T-helper 2 cell treated with Interferon-gamma antibody and Interleukin-4, amounts not matched to agents 5 μg/mL and 100 μg/mL, for 36 hours (primary cell): ENCODE results near the gene ABCD1.
"Not testable (repeated sequence)": the region's sequence is repeated elsewhere in the genome, so short reads cannot be mapped to it uniquely, and the experiment has no call there.

Experiments
- DNase-seq: peaks from one replicate; pipeline ENCODE4 v3.0.0; 2021; ENCODE audit warnings: low spot score
- H3K27ac Mint-ChIP-seq: one replicate; pipeline ENCODE4 v1.8.0; 2021; ENCODE audit warnings: mild to moderate bottlenecking, mixed read lengths
- H3K27me3 Mint-ChIP-seq: one replicate; pipeline ENCODE4 v1.8.0; 2021; ENCODE audit warnings: low read depth, mixed read lengths
- H3K36me3 Mint-ChIP-seq: one replicate; pipeline ENCODE4 v1.8.0; 2021; ENCODE audit warnings: low read depth, mixed read lengths
- H3K4me1 Mint-ChIP-seq: one replicate; pipeline ENCODE4 v1.8.0; 2021; ENCODE audit warnings: low read depth, mixed read lengths
- H3K4me3 Mint-ChIP-seq: one replicate; pipeline ENCODE4 v1.8.0; 2022; ENCODE audit warnings: mild to moderate bottlenecking, moderate library complexity, mixed read lengths
- H3K9me3 Mint-ChIP-seq: one replicate; pipeline ENCODE4 v1.8.0; 2021; ENCODE audit warnings: mixed read lengths

ABCD1 gene

DNA sequence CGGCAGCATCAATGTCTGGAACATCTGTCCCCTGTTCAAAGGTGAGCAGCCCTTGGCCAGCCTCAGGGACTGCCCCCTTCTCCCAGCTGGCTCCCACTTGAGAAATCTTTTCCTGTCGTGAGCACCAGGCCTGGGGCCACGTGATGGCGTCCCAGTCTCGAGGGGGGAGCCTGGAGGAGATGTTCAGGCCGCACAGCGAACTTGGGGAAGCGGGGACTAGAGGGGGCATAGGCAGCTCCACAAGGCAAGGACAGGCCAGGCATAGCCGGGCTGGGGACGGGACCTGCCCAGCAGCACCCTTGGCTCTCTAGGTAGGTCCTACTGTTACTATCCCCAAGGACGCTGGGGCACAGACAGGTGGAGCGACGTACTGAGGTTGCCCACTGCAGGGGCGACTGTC is 34.2 kb upstream of the ABCD1 start:
- Mint-ChIP-seq H3K27ac (no peak overlapping the region), H3K4me3 (no peak overlapping the region)

DNA sequence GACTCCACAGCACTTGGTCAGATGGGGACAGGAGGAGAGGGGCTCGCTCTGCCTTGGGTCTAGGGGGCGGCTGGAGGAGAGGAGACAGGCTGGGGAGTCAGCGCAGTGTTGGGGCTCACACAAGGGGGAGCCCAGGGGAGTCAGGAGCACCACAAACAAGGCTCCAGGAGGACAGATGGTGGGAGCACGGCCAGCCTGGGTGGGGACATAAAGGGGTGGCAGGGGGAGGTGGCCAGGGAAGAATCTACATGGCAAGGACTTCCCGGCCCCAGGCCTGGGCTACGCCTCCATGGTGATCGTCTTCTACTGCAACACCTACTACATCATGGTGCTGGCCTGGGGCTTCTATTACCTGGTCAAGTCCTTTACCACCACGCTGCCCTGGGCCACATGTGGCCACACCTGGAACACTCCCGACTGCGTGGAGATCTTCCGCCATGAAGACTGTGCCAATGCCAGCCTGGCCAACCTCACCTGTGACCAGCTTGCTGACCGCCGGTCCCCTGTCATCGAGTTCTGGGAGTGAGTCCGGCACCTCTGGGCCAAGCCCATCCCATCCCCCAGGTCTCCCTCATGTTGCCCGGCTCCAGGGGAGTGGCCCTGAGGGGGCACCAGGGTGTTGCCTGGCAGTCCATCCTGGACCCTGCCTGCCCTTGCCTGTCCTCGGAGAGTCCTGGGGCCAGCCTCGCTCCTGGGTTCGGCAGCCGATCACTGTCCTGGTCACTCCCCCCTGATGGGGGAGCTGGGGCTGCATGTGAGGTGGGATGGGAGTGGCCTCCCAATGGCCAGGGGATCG is 33.4 kb upstream of the ABCD1 start:
- not testable (repeated sequence) for H3K4me3 Mint-ChIP-seq, H3K27me3 Mint-ChIP-seq, H3K4me1 Mint-ChIP-seq

More for the DNA sequence above, 34.2 kb upstream of the ABCD1 start:
- DNase-seq: no peak
- peaks cover 11% of the 10 kb centered on the region for H3K27me3 Mint-ChIP-seq
- H3K9me3 Mint-ChIP-seq: no peaks in the 10 kb centered on the region
- H3K36me3 Mint-ChIP-seq: no peaks in the 10 kb centered on the region
- no peaks in the 10 kb centered on the region for H3K4me1 Mint-ChIP-seq

DNA sequence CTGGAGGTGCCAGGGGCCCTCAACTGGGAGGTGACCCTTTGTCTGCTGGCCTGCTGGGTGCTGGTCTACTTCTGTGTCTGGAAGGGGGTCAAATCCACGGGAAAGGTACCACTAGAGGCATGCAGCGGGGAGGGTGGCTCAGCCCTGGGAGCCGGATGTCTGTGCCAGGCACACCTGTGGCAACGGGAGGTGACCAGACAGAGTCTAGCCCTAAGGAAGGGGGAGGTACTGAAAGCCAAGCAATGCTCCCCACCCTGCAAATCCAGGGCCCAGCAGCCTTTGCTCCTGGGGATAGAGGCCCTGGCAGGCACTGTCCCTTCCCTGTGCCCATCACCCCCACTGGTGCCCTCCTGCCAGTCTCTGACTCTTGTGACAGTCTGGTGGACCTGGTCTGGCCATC is 32.7 kb upstream of the ABCD1 start:
- DNase-seq: no peak
- H3K27me3 Mint-ChIP-seq: peaks cover 3% of the 10 kb centered on the region
- H3K4me1 Mint-ChIP-seq: no peaks in the 10 kb centered on the region
- H3K27ac Mint-ChIP-seq: no peak overlapping the region
- no peaks in the 10 kb centered on the region for H3K9me3 Mint-ChIP-seq
- H3K4me3 Mint-ChIP-seq: no peak overlapping the region
- H3K36me3 Mint-ChIP-seq: no peaks in the 10 kb centered on the region

More for the DNA sequence above, 33.4 kb upstream of the ABCD1 start:
- not testable (repeated sequence) for H3K9me3 Mint-ChIP-seq, H3K36me3 Mint-ChIP-seq, H3K27ac Mint-ChIP-seq, DNase-seq

DNA sequence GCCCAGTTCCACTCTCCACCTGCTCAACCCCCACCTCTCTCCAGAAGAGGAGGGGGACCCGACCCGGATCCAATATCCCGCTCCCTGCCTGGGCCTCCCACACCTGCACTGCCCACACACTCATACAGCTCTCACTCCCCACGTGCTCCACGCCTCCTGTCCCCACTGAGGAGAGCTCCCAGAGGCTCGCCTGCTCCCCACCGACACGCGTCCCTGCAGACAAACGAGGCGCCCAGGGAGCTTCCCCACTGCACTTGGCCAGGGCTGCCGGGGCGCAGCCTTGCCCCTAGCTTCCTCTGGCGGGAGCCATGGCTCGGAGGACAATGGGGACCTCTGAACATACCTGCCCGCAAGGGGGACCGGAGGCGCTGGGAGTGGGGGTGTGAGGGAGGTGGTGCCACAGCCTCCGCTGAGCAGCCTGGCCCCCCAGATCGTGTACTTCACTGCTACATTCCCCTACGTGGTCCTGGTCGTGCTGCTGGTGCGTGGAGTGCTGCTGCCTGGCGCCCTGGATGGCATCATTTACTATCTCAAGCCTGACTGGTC is 32.0 kb upstream of the ABCD1 start:
- peaks cover 3% of the 10 kb centered on the region for H3K36me3 Mint-ChIP-seq
- no peaks in the 10 kb centered on the region for H3K4me1 Mint-ChIP-seq
- H3K9me3 Mint-ChIP-seq: no peaks in the 10 kb centered on the region
- no peak overlapping the region for H3K4me3 Mint-ChIP-seq
- DNase-seq: no peak
- no peak overlapping the region for H3K27ac Mint-ChIP-seq
- peaks cover 3% of the 10 kb centered on the region for H3K27me3 Mint-ChIP-seq

DNA sequence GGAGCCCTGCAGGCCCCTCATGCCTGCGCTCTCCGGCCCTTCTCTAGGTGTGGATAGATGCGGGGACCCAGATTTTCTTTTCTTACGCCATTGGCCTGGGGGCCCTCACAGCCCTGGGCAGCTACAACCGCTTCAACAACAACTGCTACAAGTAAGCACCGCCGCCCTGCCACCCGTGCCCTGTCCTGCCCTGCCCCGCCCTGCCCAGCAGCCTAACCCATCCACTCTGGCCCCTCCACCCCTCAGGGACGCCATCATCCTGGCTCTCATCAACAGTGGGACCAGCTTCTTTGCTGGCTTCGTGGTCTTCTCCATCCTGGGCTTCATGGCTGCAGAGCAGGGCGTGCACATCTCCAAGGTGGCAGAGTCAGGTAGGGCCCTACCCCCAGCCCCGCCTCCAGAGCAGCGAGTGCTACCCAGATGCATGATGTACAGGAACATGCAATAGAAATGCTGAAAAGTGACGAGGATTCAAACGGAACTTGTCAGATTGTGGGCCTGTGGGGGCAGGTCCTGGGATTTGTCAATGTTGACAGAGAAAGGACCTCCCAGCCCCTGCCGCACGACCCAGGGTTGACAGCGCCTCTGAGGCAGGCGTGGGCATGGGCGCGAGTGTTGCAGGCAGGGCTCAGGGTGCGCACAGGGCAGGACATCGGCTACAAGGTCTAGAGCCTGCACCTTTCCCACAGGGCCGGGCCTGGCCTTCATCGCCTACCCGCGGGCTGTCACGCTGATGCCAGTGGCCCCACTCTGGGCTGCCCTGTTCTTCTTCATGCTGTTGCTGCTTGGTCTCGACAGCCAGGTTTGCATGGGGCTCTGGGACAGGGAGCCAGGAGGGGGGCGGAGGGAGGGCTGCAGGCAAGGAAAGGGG is 31.2 kb upstream of the ABCD1 start:
- peaks cover 3% of the 10 kb centered on the region for H3K36me3 Mint-ChIP-seq
- no peak for DNase-seq
- no peak overlapping the region for H3K27ac Mint-ChIP-seq
- no peak overlapping the region for H3K4me3 Mint-ChIP-seq
- H3K9me3 Mint-ChIP-seq: no peaks in the 10 kb centered on the region
- no peaks in the 10 kb centered on the region for H3K4me1 Mint-ChIP-seq
- H3K27me3 Mint-ChIP-seq: peaks cover 3% of the 10 kb centered on the region

DNA sequence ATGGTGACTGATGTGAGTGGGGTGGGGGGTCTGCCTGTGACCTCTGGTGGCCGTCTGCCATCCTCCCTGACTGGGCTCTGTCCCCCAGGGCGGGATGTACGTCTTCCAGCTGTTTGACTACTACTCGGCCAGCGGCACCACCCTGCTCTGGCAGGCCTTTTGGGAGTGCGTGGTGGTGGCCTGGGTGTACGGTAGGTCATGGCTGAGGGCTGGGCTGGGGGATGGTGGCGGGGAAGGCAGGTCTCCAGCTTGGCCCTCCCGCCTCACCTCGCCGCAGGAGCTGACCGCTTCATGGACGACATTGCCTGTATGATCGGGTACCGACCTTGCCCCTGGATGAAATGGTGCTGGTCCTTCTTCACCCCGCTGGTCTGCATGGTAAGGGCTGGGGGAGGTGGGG is 30.4 kb upstream of the ABCD1 start:
- H3K36me3 Mint-ChIP-seq, H3K9me3 Mint-ChIP-seq, H3K4me3 Mint-ChIP-seq, H3K27me3 Mint-ChIP-seq, H3K27ac Mint-ChIP-seq, H3K4me1 Mint-ChIP-seq, DNase-seq: not testable (repeated sequence)

DNA sequence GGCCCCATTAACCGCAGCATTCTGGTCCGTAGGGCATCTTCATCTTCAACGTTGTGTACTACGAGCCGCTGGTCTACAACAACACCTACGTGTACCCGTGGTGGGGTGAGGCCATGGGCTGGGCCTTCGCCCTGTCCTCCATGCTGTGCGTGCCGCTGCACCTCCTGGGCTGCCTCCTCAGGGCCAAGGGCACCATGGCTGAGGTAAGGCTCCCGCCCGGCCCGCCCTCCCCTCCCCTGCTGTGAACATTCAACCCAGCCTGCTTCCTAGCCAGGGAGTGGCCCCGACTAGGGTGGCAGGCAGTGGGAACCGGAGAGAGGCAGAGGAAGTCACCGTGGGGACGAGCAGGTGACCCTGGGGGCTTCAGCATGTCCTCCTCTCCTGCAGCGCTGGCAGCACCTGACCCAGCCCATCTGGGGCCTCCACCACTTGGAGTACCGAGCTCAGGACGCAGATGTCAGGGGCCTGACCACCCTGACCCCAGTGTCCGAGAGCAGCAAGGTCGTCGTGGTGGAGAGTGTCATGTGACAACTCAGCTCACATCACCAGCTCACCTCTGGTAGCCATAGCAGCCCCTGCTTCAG is 29.9 kb upstream of the ABCD1 start:
- no peaks in the 10 kb centered on the region for H3K4me1 Mint-ChIP-seq

DNA sequence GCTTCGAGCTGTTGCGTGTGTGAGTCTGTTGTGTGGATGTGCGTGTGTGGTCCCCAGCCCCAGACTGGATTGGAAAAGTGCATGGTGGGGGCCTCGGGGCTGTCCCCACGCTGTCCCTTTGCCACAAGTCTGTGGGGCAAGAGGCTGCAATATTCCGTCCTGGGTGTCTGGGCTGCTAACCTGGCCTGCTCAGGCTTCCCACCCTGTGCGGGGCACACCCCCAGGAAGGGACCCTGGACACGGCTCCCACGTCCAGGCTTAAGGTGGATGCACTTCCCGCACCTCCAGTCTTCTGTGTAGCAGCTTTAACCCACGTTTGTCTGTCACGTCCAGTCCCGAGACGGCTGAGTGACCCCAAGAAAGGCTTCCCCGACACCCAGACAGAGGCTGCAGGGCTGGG is 28.6 kb upstream of the ABCD1 start:
- no peaks in the 10 kb centered on the region for H3K9me3 Mint-ChIP-seq
- no peaks in the 10 kb centered on the region for H3K27me3 Mint-ChIP-seq
- H3K27ac Mint-ChIP-seq: no peak overlapping the region
- H3K4me3 Mint-ChIP-seq: no peak overlapping the region
- DNase-seq: no peak
- no peaks in the 10 kb centered on the region for H3K4me1 Mint-ChIP-seq
- H3K36me3 Mint-ChIP-seq: peaks cover 5% of the 10 kb centered on the region

More for the DNA sequence above, 29.9 kb upstream of the ABCD1 start:
- H3K27me3 Mint-ChIP-seq: peaks cover 1% of the 10 kb centered on the region
- no peak overlapping the region for H3K27ac Mint-ChIP-seq
- no peak for DNase-seq
- no peaks in the 10 kb centered on the region for H3K9me3 Mint-ChIP-seq
- H3K4me3 Mint-ChIP-seq: no peak overlapping the region
- H3K36me3 Mint-ChIP-seq: peaks cover 5% of the 10 kb centered on the region

DNA sequence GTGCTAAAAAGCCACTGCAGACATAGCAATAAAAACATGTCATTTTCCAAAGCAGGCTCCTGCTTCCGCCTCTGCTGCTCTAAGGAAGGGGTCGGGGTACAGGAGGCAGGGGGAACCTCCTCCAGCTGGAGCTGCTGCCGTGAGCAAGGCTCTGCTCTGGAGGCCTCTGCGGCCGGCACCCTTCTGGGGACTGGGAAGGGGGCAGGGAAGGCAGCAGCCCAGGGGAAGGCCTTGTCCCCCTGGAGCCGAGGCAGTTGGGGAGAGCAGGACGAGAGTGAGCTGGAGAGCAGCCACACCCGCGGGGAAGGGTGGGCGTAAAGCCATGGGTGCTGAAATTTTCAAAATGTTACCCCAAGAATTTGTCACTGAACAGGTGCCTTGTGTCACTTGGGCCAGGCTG is 28.1 kb upstream of the ABCD1 start:
- not testable (repeated sequence) for H3K36me3 Mint-ChIP-seq

DNA sequence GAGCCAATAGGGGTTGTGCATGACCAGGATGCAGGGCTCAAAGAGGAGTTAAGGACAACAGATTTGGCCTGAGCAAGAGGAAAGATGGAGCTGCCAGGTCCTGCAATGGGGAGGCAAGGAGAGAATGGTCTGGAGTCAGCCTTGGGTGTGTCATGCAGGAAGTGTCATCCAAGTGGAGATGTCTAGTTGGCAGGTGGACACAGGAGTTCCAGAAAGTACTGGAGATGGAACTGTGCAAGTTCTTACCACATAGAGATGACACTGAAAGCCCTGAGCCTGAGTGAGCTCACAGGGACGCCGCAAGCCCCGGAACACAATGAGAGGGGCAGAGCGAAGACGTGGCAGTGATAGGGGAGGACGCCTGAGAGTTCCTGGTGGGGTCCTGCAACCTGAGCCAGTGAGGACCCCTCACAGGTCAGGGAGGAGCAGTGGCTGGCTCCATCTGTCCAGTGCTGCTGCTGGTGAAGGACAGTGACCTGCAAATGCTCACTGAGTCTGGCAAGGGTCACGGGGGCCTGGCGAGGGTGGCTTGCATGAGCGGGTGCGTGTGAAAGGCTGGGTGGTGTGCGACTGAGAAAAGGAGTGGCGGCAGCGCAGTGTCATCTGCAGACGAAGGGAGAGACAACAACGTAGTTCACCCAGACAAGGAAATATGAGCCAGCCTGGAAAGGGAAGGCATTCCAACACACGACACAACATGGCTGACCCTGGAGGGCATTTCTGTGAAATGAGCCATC is 27.5 kb upstream of the ABCD1 start:
- H3K27ac Mint-ChIP-seq, H3K4me3 Mint-ChIP-seq, DNase-seq, H3K4me1 Mint-ChIP-seq, H3K27me3 Mint-ChIP-seq, H3K9me3 Mint-ChIP-seq, H3K36me3 Mint-ChIP-seq: not testable (repeated sequence)

More for the DNA sequence above, 28.1 kb upstream of the ABCD1 start:
- H3K27ac Mint-ChIP-seq, H3K4me3 Mint-ChIP-seq, H3K4me1 Mint-ChIP-seq, H3K27me3 Mint-ChIP-seq, H3K9me3 Mint-ChIP-seq, DNase-seq: not testable (repeated sequence)

DNA sequence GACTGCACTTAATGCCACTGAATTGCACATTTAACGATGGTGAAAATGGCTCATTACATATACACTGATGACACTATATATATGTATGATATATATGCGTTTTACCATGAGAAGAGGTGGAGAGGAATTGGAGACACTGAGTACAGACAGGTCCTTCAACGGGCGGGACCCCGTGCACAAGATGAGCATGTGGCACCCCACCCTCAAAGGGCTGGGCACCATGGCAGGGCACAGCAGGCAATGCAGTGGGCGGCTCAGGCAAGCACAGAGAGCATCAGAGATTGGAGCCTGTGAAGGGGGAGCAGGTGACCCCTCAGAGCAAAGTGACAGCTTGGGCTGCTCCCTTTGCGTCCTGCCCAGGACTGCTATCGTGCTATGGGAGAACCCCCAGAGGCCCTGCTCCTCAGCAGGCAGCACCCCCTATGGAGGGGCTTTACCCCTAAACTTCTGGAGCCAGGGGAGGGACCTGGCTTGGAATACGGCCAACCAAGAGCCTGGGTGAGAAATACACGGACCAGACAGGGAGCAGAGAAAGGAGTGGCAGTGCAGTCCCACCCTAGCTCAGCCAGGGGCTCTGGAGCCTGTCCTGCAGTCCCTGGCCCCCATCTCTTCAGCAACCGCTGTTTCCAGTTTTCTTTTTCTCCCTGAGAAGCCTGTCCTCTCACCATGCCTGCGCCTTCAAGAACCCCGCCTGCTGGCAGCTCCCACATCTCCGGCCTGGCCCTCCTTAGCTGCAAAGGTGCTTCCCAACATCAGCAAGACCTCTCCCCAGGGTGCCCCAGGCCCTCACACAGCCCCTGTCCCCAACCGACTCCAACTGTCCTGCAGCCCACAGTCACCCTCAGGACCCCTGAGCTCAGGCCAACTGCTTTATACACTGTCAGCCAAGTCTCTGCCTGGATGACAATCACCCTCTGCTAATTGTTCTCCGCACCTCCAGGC is 26.5 kb upstream of the ABCD1 start:
- Mint-ChIP-seq H3K4me3 (no peak overlapping the region), H3K9me3 (no peaks in the 10 kb centered on the region), H3K4me1 (no peaks in the 10 kb centered on the region), H3K27me3 (no peaks in the 10 kb centered on the region), H3K36me3 (peaks cover 7% of the 10 kb centered on the region), H3K27ac (no peak overlapping the region)
- no peak for DNase-seq

DNA sequence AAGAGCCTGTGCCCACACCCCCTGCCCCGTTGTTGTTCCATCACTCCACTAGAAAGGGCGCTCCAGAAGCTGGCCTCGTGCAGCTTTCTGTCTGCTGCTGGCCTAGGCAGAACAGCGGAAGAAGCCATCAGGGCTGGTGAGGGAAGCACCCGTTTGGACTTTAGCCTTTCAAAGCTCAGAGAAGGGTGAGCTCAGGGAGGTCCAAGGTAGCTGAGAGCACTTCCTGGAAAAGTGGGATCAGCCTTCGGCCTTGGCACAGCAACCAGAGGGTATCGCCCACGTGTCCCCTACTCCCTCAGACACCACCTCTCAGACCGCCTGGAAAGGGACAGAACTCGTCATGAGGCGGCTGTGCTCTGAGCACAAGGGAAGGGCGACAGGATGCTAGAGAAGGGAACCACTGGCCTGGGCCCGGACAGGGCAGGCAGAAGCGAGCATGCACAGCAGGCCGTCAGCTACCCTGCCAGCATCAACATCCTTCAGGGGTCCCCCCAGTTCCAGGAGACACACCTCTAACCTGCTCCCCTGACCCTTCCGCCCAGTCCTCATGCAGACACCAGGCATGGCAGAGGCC is 25.4 kb upstream of the ABCD1 start:
- H3K36me3 Mint-ChIP-seq, H3K27me3 Mint-ChIP-seq, H3K9me3 Mint-ChIP-seq, H3K4me1 Mint-ChIP-seq, H3K27ac Mint-ChIP-seq, H3K4me3 Mint-ChIP-seq, DNase-seq: not testable (repeated sequence)
